Measurements from ENCODE around the gene RIMS4. TPM values are rescaled to one million over a fixed set of nuclear protein-coding genes. Genes with fewer than 3 reads are reported as not detected.
A peak's percentile ranks its signal among the peaks of the same experiment; 100 is the strongest.

The RIMS4 gene
- total RNA-seq, 1 experiment from 2014 or later = 16.3 TPM

DNA sequence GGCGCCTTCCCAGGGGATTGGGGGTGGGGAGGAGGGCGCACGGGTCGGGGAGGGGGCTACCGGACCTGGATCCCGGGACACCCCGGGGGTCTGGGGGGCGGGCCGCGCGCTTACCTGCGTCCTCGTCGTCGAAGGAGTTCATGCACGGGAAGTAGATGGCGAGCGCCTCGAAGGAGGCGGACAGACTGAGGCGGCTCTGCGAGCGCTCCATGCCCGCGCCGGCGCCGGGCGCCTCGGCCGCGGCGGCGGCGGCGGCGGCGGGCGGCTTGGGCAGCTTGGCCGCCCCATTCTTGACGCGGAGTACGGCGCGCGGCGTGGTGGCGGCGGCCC, 320 bp downstream of the RIMS4 start:
- DNase-seq = no peak
- TF ChIP-seq, protein P1, sequence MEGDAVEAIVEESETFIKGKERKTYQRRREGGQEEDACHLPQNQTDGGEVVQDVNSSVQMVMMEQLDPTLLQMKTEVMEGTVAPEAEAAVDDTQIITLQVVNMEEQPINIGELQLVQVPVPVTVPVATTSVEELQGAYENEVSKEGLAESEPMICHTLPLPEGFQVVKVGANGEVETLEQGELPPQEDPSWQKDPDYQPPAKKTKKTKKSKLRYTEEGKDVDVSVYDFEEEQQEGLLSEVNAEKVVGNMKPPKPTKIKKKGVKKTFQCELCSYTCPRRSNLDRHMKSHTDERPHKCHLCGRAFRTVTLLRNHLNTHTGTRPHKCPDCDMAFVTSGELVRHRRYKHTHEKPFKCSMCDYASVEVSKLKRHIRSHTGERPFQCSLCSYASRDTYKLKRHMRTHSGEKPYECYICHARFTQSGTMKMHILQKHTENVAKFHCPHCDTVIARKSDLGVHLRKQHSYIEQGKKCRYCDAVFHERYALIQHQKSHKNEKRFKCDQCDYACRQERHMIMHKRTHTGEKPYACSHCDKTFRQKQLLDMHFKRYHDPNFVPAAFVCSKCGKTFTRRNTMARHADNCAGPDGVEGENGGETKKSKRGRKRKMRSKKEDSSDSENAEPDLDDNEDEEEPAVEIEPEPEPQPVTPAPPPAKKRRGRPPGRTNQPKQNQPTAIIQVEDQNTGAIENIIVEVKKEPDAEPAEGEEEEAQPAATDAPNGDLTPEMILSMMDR (conservative IDR thresholded peaks at IDR 0.05) = no peak
- H2BK15ac ChIP-seq (ENCODE audit: low read depth, low read length) = no peak overlapping the region

More for the DNA sequence above, 320 bp downstream of the RIMS4 start:
- Histone ChIP-seq H4K20me1 (ENCODE audit: control insufficient read depth, insufficient read depth, insufficient read length) (no peaks in the 10 kb centered on the region), H2BK20ac (ENCODE audit: low read depth, low read length, poor library complexity, severe bottlenecking) (no peak overlapping the region), H3K23ac (ENCODE audit: insufficient read length, low read depth, low read length) (no peak overlapping the region), H4K5ac (ENCODE audit: insufficient read length, low read depth, low read length) (no peak overlapping the region), H3K18ac (ENCODE audit: insufficient read length, low read depth, low read length) (no peak overlapping the region), H2AFZ (ENCODE audit: low read length) (no peak overlapping the region), H3K27me3 (ENCODE audit: insufficient read depth, low read length) (peaks cover 19% of the 10 kb centered on the region), H2AK5ac (ENCODE audit: insufficient read length, low read length) (no peak overlapping the region), H3K4me2 (ENCODE audit: insufficient read depth, insufficient read length, low read length) (peak overlapping the region; percentile 79), H3T11ph (ENCODE audit: low read length) (no peak overlapping the region), H2BK120ac (ENCODE audit: low read depth, low read length, poor library complexity, severe bottlenecking) (no peak overlapping the region), H3K27ac (ENCODE audit: insufficient read length, low read depth, low read length) (no peak overlapping the region), H3K4me1 (ENCODE audit: insufficient read depth, low read length) (no peaks in the 10 kb centered on the region; the same call in 1 of the 2 replicates), H4K91ac (ENCODE audit: insufficient read length, low read depth, low read length) (no peak overlapping the region), H2BK5ac (ENCODE audit: insufficient read length, low read length) (no peak overlapping the region), H3K9ac (ENCODE audit: extremely low read depth, insufficient read length, low read length) (no peak overlapping the region), H3K14ac (ENCODE audit: insufficient read depth, low read length) (no peak overlapping the region; the same call in 1 of the 2 replicates), H2BK12ac (ENCODE audit: insufficient read length, low read depth, low read length) (no peak overlapping the region), H3K79me1 (ENCODE audit: insufficient read depth, low read depth, low read length, poor library complexity, severe bottlenecking) (no peaks in the 10 kb centered on the region), H3K9me3 (ENCODE audit: control insufficient read depth, low read depth, low read length) (no peaks in the 10 kb centered on the region), H3K4ac (ENCODE audit: low read depth, low read length) (no peak overlapping the region), H3K56ac (ENCODE audit: insufficient read length, low read depth, low read length) (no peak overlapping the region), H3K79me2 (ENCODE audit: insufficient read depth, low read length) (no peaks in the 10 kb centered on the region), H4K8ac (replicated peaks; ENCODE audit: insufficient read length, low read depth, low read length) (no peak overlapping the region), H3K23me2 (ENCODE audit: insufficient read length, low read depth, low read length, poor library complexity, severe bottlenecking) (peaks cover 6% of the 10 kb centered on the region)
- Mint-ChIP-seq H3K27me3 (ENCODE audit: low read depth) (peaks cover 68% of the 10 kb centered on the region), H3K27ac (no peak overlapping the region), H3K36me3 (ENCODE audit: insufficient read depth in 1 of 3, low read depth in 3 of 3) (peaks cover 0 to under 1% (median 0%) of the 10 kb centered on the region in 3 experiments; a peak in 1 of 7 replicates), H3K9me3 (peaks cover 0 to 3% of the 10 kb centered on the region in 2 experiments; a peak in 2 of 5 replicates), H3K4me1 (peaks cover 12 to 45% of the 10 kb centered on the region in 2 experiments), H3K4me3 (peak overlapping the region; percentile 70 to 88)
- WGBS (ENCODE audit: extremely low coverage, insufficient read length, low lambda C conversion rate) = no CpG with 5 or more reads among the region's 49 CpGs

Measured in H9 (cell line).